Stomach (tissue), 9 donors: ENCODE results near the gene ATP2C1. TPM values are rescaled to one million over a fixed set of nuclear protein-coding genes. Genes with fewer than 3 reads are reported as not detected.

Experiments
- DNase-seq, 2 donors: peaks; one replicate each; pipeline versions ENCODE4 v3.0.0 to v3.0.0-alpha.2; 2013 to 2019
- H3K27ac ChIP-seq, 5 donors: fragments of 200-600 bp in 4 of 5; sonication (generic) in 4 of 5; one replicate each; pipeline ENCODE4 v1.5.1; 2013 to 2019; ENCODE audit warnings: mild to moderate bottlenecking in 1 of 5, moderate library complexity in 1 of 5
- H3K27me3 ChIP-seq, 3 donors: fragments of 200-600 bp; sonication (generic); one replicate each; pipeline ENCODE4 v1.5.1; 2017 to 2019; ENCODE audit warnings: mixed run types in 1 of 3
- H3K36me3 ChIP-seq, 4 donors: fragments of 200-600 bp; sonication (generic); 1 replicate in 3 of 4; 2 replicates in 1 of 4; pipeline ENCODE4 v1.5.1; 2016 to 2019
- H3K4me1 ChIP-seq, 4 donors: fragments of 200-600 bp; sonication (generic); one replicate each; pipeline ENCODE4 v1.5.1; 2016 to 2019
- H3K4me3 ChIP-seq, 4 donors: fragments of 200-600 bp; sonication (generic) in 3 of 4; one replicate each; pipeline ENCODE4 v1.5.1; 2016 to 2019; ENCODE audit warnings: mild to moderate bottlenecking in 1 of 4
- H3K9me3 ChIP-seq, 4 donors: fragments of 200-600 bp; sonication (generic); one replicate each; pipeline ENCODE4 v1.5.1; 2016 to 2019
- EP300 ChIP-seq: sonication (generic); formaldehyde crosslinking; IDR thresholded peaks from one replicate; pipeline ENCODE4 v1.6.1; 2017; ENCODE audit warnings: antibody characterized with exemption
- POLR2A ChIP-seq, 4 donors: fragments of 450-650 bp; IDR thresholded peaks; one replicate each; pipeline ENCODE4 v1.6.1; 2016; ENCODE audit warnings: antibody characterized with exemption in 4 of 4, control low read depth in 2 of 4, mild to moderate bottlenecking in 1 of 4, moderate library complexity in 1 of 4
- POLR2AphosphoS5 ChIP-seq, 3 donors: sonication (generic); formaldehyde crosslinking; IDR thresholded peaks; one replicate each; pipeline ENCODE4 v1.6.1; 2016; ENCODE audit warnings: antibody characterized with exemption in 3 of 3
- whole genome bisulfite sequencing, 5 donors: extraction: QIAGEN DNeasy Blood & Tissue Kit in 3 of 5; methylation state at CpG; one replicate each; pipeline versions ENCODE4 v1.1.5 to v1.1.7; 2013 to 2018; 5-methylcytosine and 5-hydroxymethylcytosine counted together
- intact Hi-C: fragments of 100-400 bp; cut with DNase I; formaldehyde crosslinking; loops from one replicate; pipeline ENCODE4 v1.15.1; 2023; ENCODE audit warnings: low total_unique reads
- polyA plus RNA-seq, 3 donors: library from polyadenylated mRNA; stranded (reverse); fragments of 200-250 nt; gene quantifications; one replicate each; pipeline ENCODE4 v1.2.3, GENCODE V29; 2013
- total RNA-seq, 5 donors: library from RNA; depleted of rRNA; stranded (reverse); fragments of >200 nt; gene quantifications; one replicate each; pipeline versions ENCODE4 v1.1.0 to v1.2.3, GENCODE V29; 2014 to 2016
- TF ChIP-seq, protein P1 (sequence below), 7 experiments: fragments of 450-650 bp in 4 of 7; fragments of 200-600 bp in 3 of 7; sonication (generic) in 3 of 7; IDR thresholded peaks; one replicate each; pipeline ENCODE4 v1.5.1; 2016 to 2019; ENCODE audit warnings: antibody characterized with exemption in 7 of 7, control low read depth in 2 of 7, mild to moderate bottlenecking in 1 of 7
- donor health status: healthy with polysubstance abuse.
- donor health status: Bipolar disorder and iron deficiency.
- donor health status: healthy.

The ATP2C1 gene
- total and polyA plus RNA-seq, 8 donors, result 10.5 to 114 (median 33.0) TPM

- H3K27ac ChIP-seq, result no peak overlapping the region
- 81 to 93% (median 92%) methylated on average over 7 of the region's 7 CpGs for WGBS, 5 donors
- peaks cover 3 to 85% (median 71%) of the 10 kb centered on the region in 4 donors for H3K36me3 ChIP-seq
- no peaks in the 10 kb centered on the region for H3K4me1 ChIP-seq
- H3K9me3 ChIP-seq, result no peaks in the 10 kb centered on the region
- TF ChIP-seq EP300, result no peak
- no peak for TF ChIP-seq POLR2AphosphoS5 (IDR thresholded peaks at IDR 0.05)
- TF ChIP-seq POLR2A (IDR thresholded peaks at IDR 0.05), result no peak
- TF ChIP-seq, protein P1, sequence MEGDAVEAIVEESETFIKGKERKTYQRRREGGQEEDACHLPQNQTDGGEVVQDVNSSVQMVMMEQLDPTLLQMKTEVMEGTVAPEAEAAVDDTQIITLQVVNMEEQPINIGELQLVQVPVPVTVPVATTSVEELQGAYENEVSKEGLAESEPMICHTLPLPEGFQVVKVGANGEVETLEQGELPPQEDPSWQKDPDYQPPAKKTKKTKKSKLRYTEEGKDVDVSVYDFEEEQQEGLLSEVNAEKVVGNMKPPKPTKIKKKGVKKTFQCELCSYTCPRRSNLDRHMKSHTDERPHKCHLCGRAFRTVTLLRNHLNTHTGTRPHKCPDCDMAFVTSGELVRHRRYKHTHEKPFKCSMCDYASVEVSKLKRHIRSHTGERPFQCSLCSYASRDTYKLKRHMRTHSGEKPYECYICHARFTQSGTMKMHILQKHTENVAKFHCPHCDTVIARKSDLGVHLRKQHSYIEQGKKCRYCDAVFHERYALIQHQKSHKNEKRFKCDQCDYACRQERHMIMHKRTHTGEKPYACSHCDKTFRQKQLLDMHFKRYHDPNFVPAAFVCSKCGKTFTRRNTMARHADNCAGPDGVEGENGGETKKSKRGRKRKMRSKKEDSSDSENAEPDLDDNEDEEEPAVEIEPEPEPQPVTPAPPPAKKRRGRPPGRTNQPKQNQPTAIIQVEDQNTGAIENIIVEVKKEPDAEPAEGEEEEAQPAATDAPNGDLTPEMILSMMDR (IDR thresholded peaks at IDR 0.05), result no peak
- DNase-seq, result no peak
- intact Hi-C loops, result no loop called here
- H3K4me3 ChIP-seq, result no peak overlapping the region
- no peaks in the 10 kb centered on the region for H3K27me3 ChIP-seq
Observed at GRCh38 chr3:130997289-130997688, 103.4 kb downstream of the ATP2C1 start.

GRCh38 chr3:131001071-131001470 is 107.2 kb downstream of the ATP2C1 start:
- H3K36me3 ChIP-seq, result peaks cover 0 to 79% (median 59%) of the 10 kb centered on the region in 4 donors
- no peak for DNase-seq
- H3K27me3 ChIP-seq, result no peaks in the 10 kb centered on the region
- intact Hi-C loops, result no loop called here
- no peak overlapping the region for H3K4me3 ChIP-seq
- TF ChIP-seq, protein P1 (IDR thresholded peaks at IDR 0.05), result no peak
- TF ChIP-seq POLR2AphosphoS5 (IDR thresholded peaks at IDR 0.05) (no peak), POLR2A (IDR thresholded peaks at IDR 0.05) (no peak), EP300 (no peak)
- no peaks in the 10 kb centered on the region for H3K4me1 ChIP-seq
- H3K9me3 ChIP-seq, result no peaks in the 10 kb centered on the region
- no peak overlapping the region for H3K27ac ChIP-seq
- WGBS, 5 donors, result 91 to 96% (median 92%) methylated on average over 1 of the region's 1 CpG

- Histone ChIP-seq H3K36me3 (peaks cover 6 to 76% (median 48%) of the 10 kb centered on the region in 4 donors), H3K27me3 (no peaks in the 10 kb centered on the region), H3K4me3 (no peak overlapping the region), H3K27ac (no peak overlapping the region), H3K9me3 (no peaks in the 10 kb centered on the region), H3K4me1 (no peaks in the 10 kb centered on the region)
- WGBS, 5 donors, result 88 to 100% (median 95%) methylated on average over 1 of the region's 1 CpG
- TF ChIP-seq EP300, result no peak
- TF ChIP-seq, protein P1 (IDR thresholded peaks at IDR 0.05), result no peak
- TF ChIP-seq POLR2AphosphoS5 (IDR thresholded peaks at IDR 0.05), result no peak
- no peak for TF ChIP-seq POLR2A (IDR thresholded peaks at IDR 0.05)
- intact Hi-C loops, result no loop called here
- no peak for DNase-seq
Observed at GRCh38 chr3:131004603-131005002, 110.7 kb downstream of the ATP2C1 start.

GRCh38 chr3:131007256-131007655 is 113.4 kb downstream of the ATP2C1 start:
- no peaks in the 10 kb centered on the region for H3K4me1 ChIP-seq
- H3K9me3 ChIP-seq, result no peaks in the 10 kb centered on the region
- H3K27ac ChIP-seq, result no peak overlapping the region
- H3K4me3 ChIP-seq, result no peak overlapping the region
- no peaks in the 10 kb centered on the region for H3K27me3 ChIP-seq
- intact Hi-C loops, result no loop called here
- TF ChIP-seq POLR2A (IDR thresholded peaks at IDR 0.05), result no peak
- no peak for TF ChIP-seq POLR2AphosphoS5 (IDR thresholded peaks at IDR 0.05)
- no peak for TF ChIP-seq EP300
- TF ChIP-seq, protein P1 (IDR thresholded peaks at IDR 0.05), result no peak
- DNase-seq, result no peak
- peaks cover 6 to 80% (median 62%) of the 10 kb centered on the region in 4 donors for H3K36me3 ChIP-seq
- WGBS, 5 donors, result 92 to 100% (median 96%) methylated on average over 2 of the region's 2 CpGs
